ES-I3 (cell line): ENCODE data around the gene ATP2A1.

ENCODE experiments used
- H3K36me3 ChIP-seq: 2 replicates; pipeline ENCODE4 v1.6.1; 2013; ENCODE audit warnings: mild to moderate bottlenecking, low read length, control low read depth, moderate library complexity; ENCODE audit not compliant: insufficient read depth
- H3K4me1 ChIP-seq: 2 replicates; pipeline ENCODE4 v1.6.1; 2013; ENCODE audit warnings: mild to moderate bottlenecking, control low read depth, low read length; ENCODE audit not compliant: insufficient read depth
- H3K9ac ChIP-seq: 2 replicates; pipeline ENCODE4 v1.6.1; 2013; ENCODE audit warnings: low read depth, mild to moderate bottlenecking, low read length, moderate library complexity
- H3K9me3 ChIP-seq: 2 replicates; pipeline ENCODE4 v1.6.1; 2013; ENCODE audit warnings: mild to moderate bottlenecking, low read length, moderate library complexity; ENCODE audit not compliant: control insufficient read depth, insufficient read depth

Gene ATP2A1

GRCh38 chr16:28902909-28903308 is 24.6 kb downstream of the ATP2A1 start:
- Histone ChIP-seq H3K9ac (no peak overlapping the region), H3K36me3 (no peaks in the 10 kb centered on the region)

GRCh38 chr16:28903344-28904042 is 25.2 kb downstream of the ATP2A1 start:
- Histone ChIP-seq H3K9ac (no peak overlapping the region), H3K36me3 (peaks cover 3% of the 10 kb centered on the region; the same call in 1 of the 2 replicates), H3K9me3 (no peaks in the 10 kb centered on the region), H3K4me1 (peaks cover 7% of the 10 kb centered on the region; the same call in 1 of the 2 replicates)

More at GRCh38 chr16:28902909-28903308, 24.6 kb downstream of the ATP2A1 start:
- peaks cover 7% of the 10 kb centered on the region; the same call in 1 of the 2 replicates for H3K4me1 ChIP-seq
- no peaks in the 10 kb centered on the region for H3K9me3 ChIP-seq

- H3K4me1 ChIP-seq: peaks cover 7% of the 10 kb centered on the region; the same call in 1 of the 2 replicates
- no peaks in the 10 kb centered on the region for H3K9me3 ChIP-seq
- no peak overlapping the region for H3K9ac ChIP-seq
- peaks cover 3% of the 10 kb centered on the region; the same call in 1 of the 2 replicates for H3K36me3 ChIP-seq
Measured at GRCh38 chr16:28904363-28904762, 26.1 kb downstream of the ATP2A1 start.

GRCh38 chr16:28904828-28905227 is 26.5 kb downstream of the ATP2A1 start:
- Histone ChIP-seq H3K36me3 (peaks cover 3% of the 10 kb centered on the region; the same call in 1 of the 2 replicates), H3K9ac (no peak overlapping the region), H3K9me3 (no peaks in the 10 kb centered on the region), H3K4me1 (peaks cover 7% of the 10 kb centered on the region; the same call in 1 of the 2 replicates)

GRCh38 chr16:28905229-28905754 is 27.0 kb downstream of the ATP2A1 start:
- H3K36me3 ChIP-seq: peaks cover 3% of the 10 kb centered on the region; the same call in 1 of the 2 replicates
- no peaks in the 10 kb centered on the region for H3K9me3 ChIP-seq
- H3K4me1 ChIP-seq: peaks cover 7% of the 10 kb centered on the region; the same call in 1 of the 2 replicates
- no peak overlapping the region for H3K9ac ChIP-seq

GRCh38 chr16:28905800-28906372 is 27.6 kb downstream of the ATP2A1 start:
- Histone ChIP-seq H3K9ac (no peak overlapping the region), H3K9me3 (no peaks in the 10 kb centered on the region), H3K4me1 (peaks cover 7% of the 10 kb centered on the region; the same call in 1 of the 2 replicates), H3K36me3 (peaks cover 3% of the 10 kb centered on the region; the same call in 1 of the 2 replicates)

- Histone ChIP-seq H3K9me3 (no peaks in the 10 kb centered on the region), H3K4me1 (peaks cover 7% of the 10 kb centered on the region; the same call in 1 of the 2 replicates), H3K9ac (no peak overlapping the region), H3K36me3 (peaks cover 3% of the 10 kb centered on the region; the same call in 1 of the 2 replicates)
Measured at GRCh38 chr16:28910086-28911031, 32.1 kb downstream of the ATP2A1 start.

GRCh38 chr16:28912558-28912957 is 34.3 kb downstream of the ATP2A1 start:
- Histone ChIP-seq H3K4me1 (no peaks in the 10 kb centered on the region), H3K36me3 (peaks cover 3% of the 10 kb centered on the region; the same call in 1 of the 2 replicates)

GRCh38 chr16:28913946-28914724 is 35.8 kb downstream of the ATP2A1 start:
- Histone ChIP-seq H3K9ac (no peak overlapping the region), H3K9me3 (no peaks in the 10 kb centered on the region), H3K4me1 (no peaks in the 10 kb centered on the region), H3K36me3 (0 out of 2 replicates have a peak, but pooled peaks cover under 1% of the 10 kb centered on the region)

More at GRCh38 chr16:28912558-28912957, 34.3 kb downstream of the ATP2A1 start:
- Histone ChIP-seq H3K9me3 (no peaks in the 10 kb centered on the region), H3K9ac (no peak overlapping the region)

GRCh38 chr16:28915181-28915580 is 36.9 kb downstream of the ATP2A1 start:
- Histone ChIP-seq H3K36me3 (peaks cover 4% of the 10 kb centered on the region; the same call in 1 of the 2 replicates), H3K9ac (no peak overlapping the region), H3K9me3 (no peaks in the 10 kb centered on the region), H3K4me1 (no peaks in the 10 kb centered on the region)

GRCh38 chr16:28917095-28917494 is 38.8 kb downstream of the ATP2A1 start:
- Histone ChIP-seq H3K36me3 (peaks cover 4% of the 10 kb centered on the region; the same call in 1 of the 2 replicates), H3K9ac (no peak overlapping the region), H3K4me1 (no peaks in the 10 kb centered on the region), H3K9me3 (no peaks in the 10 kb centered on the region)

GRCh38 chr16:28918698-28919097 is 40.4 kb downstream of the ATP2A1 start:
- no peaks in the 10 kb centered on the region for H3K9me3 ChIP-seq
- H3K36me3 ChIP-seq: peaks cover 4% of the 10 kb centered on the region; the same call in 1 of the 2 replicates
- peaks cover 4% of the 10 kb centered on the region; the same call in 1 of the 2 replicates for H3K4me1 ChIP-seq
- H3K9ac ChIP-seq: no peak overlapping the region

GRCh38 chr16:28923231-28923587 is 44.9 kb downstream of the ATP2A1 start:
- H3K9ac ChIP-seq: 0 out of 2 replicates have a peak overlapping the region, but pooled peaks have one; percentile 48
- H3K4me1 ChIP-seq: peaks cover 4% of the 10 kb centered on the region
- H3K36me3 ChIP-seq: peaks cover 4% of the 10 kb centered on the region; the same call in 1 of the 2 replicates
- H3K9me3 ChIP-seq: no peaks in the 10 kb centered on the region
